Stimulated activated CD4-positive, alpha-beta T cell treated with anti-CD3 and anti-CD28 coated beads, Interleukin-15, amount 100 ng/mL, for 1 hour (primary cell): ENCODE results near the gene SULT6B1.
"Not testable (repeated sequence)": the region's sequence is repeated elsewhere in the genome, so short reads cannot be mapped to it uniquely, and the experiment has no call there.

Source experiments
- DNase-seq, 2 donors: peaks; one replicate each; pipeline ENCODE4 v3.0.0-alpha.2; 2020; ENCODE audit warnings: low read depth in 1 of 2, low spot score in 1 of 2

SULT6B1 gene

GRCh38 chr2:37188570-37188969 lies at the start of gene SULT6B1:
Gene SULT6B1, minus strand, starts transcription at chr2:37188670. Its CDS starts 30 bp downstream, at chr2:37188640.
- no peak for DNase-seq

- peak in 1 of 2 donors; percentile 0 for DNase-seq
Observed at GRCh38 chr2:37232131-37232933, 43.9 kb upstream of the SULT6B1 start.

- DNase-seq, result peak; percentile 60 to 73
Observed at GRCh38 chr2:37231241-37232130, 43.0 kb upstream of the SULT6B1 start, which contains the start of the genes CEBPZ and NDUFAF7. Gene CEBPZ, minus strand, starts transcription at chr2:37231596. Its CDS starts 29 bp downstream, at chr2:37231567. Gene NDUFAF7, plus strand, starts transcription at chr2:37231658. Its CDS starts 48 bp downstream, at chr2:37231706.

- no peak for DNase-seq
Observed at GRCh38 chr2:37230581-37230980, 42.1 kb upstream of the SULT6B1 start.

- no peak for DNase-seq
Observed at GRCh38 chr2:37228788-37229187, 40.3 kb upstream of the SULT6B1 start.

GRCh38 chr2:37226863-37227262 lies 38.4 kb upstream of the SULT6B1 start:
- no peak for DNase-seq

- not testable (repeated sequence) for DNase-seq
Observed at GRCh38 chr2:37225129-37225528, 36.7 kb upstream of the SULT6B1 start.

- no peak for DNase-seq
Observed at GRCh38 chr2:37224063-37224462, 35.6 kb upstream of the SULT6B1 start.

- no peak for DNase-seq
Observed at GRCh38 chr2:37223131-37223530, 34.7 kb upstream of the SULT6B1 start.

GRCh38 chr2:37219046-37219445 lies 30.6 kb upstream of the SULT6B1 start:
- DNase-seq, result no peak

GRCh38 chr2:37215250-37215649 lies 26.8 kb upstream of the SULT6B1 start:
- no peak for DNase-seq

- no peak for DNase-seq
Observed at GRCh38 chr2:37211939-37212338, 23.5 kb upstream of the SULT6B1 start.

GRCh38 chr2:37211212-37211611 lies 22.7 kb upstream of the SULT6B1 start:
- DNase-seq, result no peak

GRCh38 chr2:37206760-37207159 lies 18.3 kb upstream of the SULT6B1 start:
- DNase-seq, result not testable (repeated sequence)

GRCh38 chr2:37205689-37206341 lies 17.3 kb upstream of the SULT6B1 start:
- no peak for DNase-seq

GRCh38 chr2:37205071-37205661 lies 16.7 kb upstream of the SULT6B1 start:
- DNase-seq, result not testable (repeated sequence)

- no peak for DNase-seq
Observed at GRCh38 chr2:37203708-37204107, 15.2 kb upstream of the SULT6B1 start.

- DNase-seq, result no peak
Observed at GRCh38 chr2:37201766-37202165, 13.3 kb upstream of the SULT6B1 start.

GRCh38 chr2:37201208-37201607 lies 12.7 kb upstream of the SULT6B1 start:
- DNase-seq, result no peak

- no peak for DNase-seq
Observed at GRCh38 chr2:37198681-37199065, 10.2 kb upstream of the SULT6B1 start.
